HG03378 (cell line): Measurements from ENCODE around the gene WDR18.
"Not testable (repeated sequence)": the region's sequence is repeated elsewhere in the genome, so short reads cannot be mapped to it uniquely, and the experiment has no call there.

Source experiments
- ATAC-seq: cut with Tn5 transposase; IDR thresholded peaks from one replicate; pipeline ENCODE4 v1.9.1; 2021; ENCODE audit warnings: mild to moderate bottlenecking, moderate library complexity; ENCODE audit not compliant: unreplicated experiment

The WDR18 gene

GRCh38 chr19:1018932-1019615 is 34.9 kb downstream of the WDR18 start:
- no peak for ATAC-seq

GRCh38 chr19:1019616-1019961 is 35.4 kb downstream of the WDR18 start:
- ATAC-seq, result no peak

- no peak for ATAC-seq
These were observed 36.1 kb downstream of the WDR18 start for GRCh38 chr19:1019980-1020867.

- peak; percentile 69 for ATAC-seq
These were observed 36.8 kb downstream of the WDR18 start, which contains the start of gene TMEM259 for GRCh38 chr19:1020868-1021425. Gene TMEM259 (minus strand): TSS chr19:1021123. CDS start chr19:1020996, 127 bp downstream.

GRCh38 chr19:1023883-1024188 is 39.7 kb downstream of the WDR18 start:
- not testable (repeated sequence) for ATAC-seq

- not testable (repeated sequence) for ATAC-seq
These were observed 40.9 kb downstream of the WDR18 start for GRCh38 chr19:1025080-1025479.

- no peak for ATAC-seq
These were observed 42.0 kb downstream of the WDR18 start, which contains the start of gene CNN2 for GRCh38 chr19:1025960-1026782. Gene CNN2 (plus strand): TSS chr19:1026608. CDS start chr19:1026662, 54 bp downstream.

GRCh38 chr19:1026783-1027649 is 42.9 kb downstream of the WDR18 start:
- no peak for ATAC-seq

GRCh38 chr19:1027650-1028061 is 43.5 kb downstream of the WDR18 start:
- no peak for ATAC-seq

- ATAC-seq, result no peak
These were observed 44.1 kb downstream of the WDR18 start for GRCh38 chr19:1028062-1028926.

GRCh38 chr19:1032264-1032867 is 48.2 kb downstream of the WDR18 start:
- ATAC-seq, result no peak

- ATAC-seq, result no peak
These were observed 52.0 kb downstream of the WDR18 start for GRCh38 chr19:1035998-1036621.

- ATAC-seq, result no peak
These were observed 53.5 kb downstream of the WDR18 start for GRCh38 chr19:1037621-1038064.

- no peak for ATAC-seq
These were observed 55.0 kb downstream of the WDR18 start for GRCh38 chr19:1038978-1039645.

GRCh38 chr19:1039646-1040475 is 55.7 kb downstream of the WDR18 start, which contains the start of gene ABCA7:
Gene ABCA7 (plus strand): TSS chr19:1040107. CDS start chr19:1041362, 1,255 bp downstream.
- peak; percentile 59 for ATAC-seq

- peak; percentile 41 for ATAC-seq
These were observed 56.5 kb downstream of the WDR18 start for GRCh38 chr19:1040476-1041271.
